Cardiac fibroblast (primary cell): ENCODE results near the gene THSD4.

Experiments used
- DNase-seq, 2 donors: peaks; one replicate each; pipeline versions ENCODE4 v3.0.0 to v3.0.0-alpha.2; 2010; ENCODE audit warnings: low read depth in 2 of 2
- H3K4me3 ChIP-seq, 2 donors: replicated peaks in 1 of 2; 1 replicate in 1 of 2; 2 replicates in 1 of 2; pipeline ENCODE4 v1.5.1; 2011; ENCODE audit warnings: low read depth in 2 of 2, low read length in 2 of 2, mild to moderate bottlenecking in 2 of 2, moderate library complexity in 1 of 2
- TF ChIP-seq, protein P1 (sequence below): IDR thresholded peaks from one replicate; pipeline ENCODE4 v1.5.1; 2011; ENCODE audit warnings: low read depth, mild to moderate bottlenecking, low read length, inconsistent platforms

Gene THSD4

GRCh38 chr15:71518661-71519060, 403.4 kb downstream of the THSD4 start:
- peak in 1 of 2 donors; percentile 32 for DNase-seq
- H3K4me3 ChIP-seq: no peak overlapping the region
- TF ChIP-seq, protein P1, sequence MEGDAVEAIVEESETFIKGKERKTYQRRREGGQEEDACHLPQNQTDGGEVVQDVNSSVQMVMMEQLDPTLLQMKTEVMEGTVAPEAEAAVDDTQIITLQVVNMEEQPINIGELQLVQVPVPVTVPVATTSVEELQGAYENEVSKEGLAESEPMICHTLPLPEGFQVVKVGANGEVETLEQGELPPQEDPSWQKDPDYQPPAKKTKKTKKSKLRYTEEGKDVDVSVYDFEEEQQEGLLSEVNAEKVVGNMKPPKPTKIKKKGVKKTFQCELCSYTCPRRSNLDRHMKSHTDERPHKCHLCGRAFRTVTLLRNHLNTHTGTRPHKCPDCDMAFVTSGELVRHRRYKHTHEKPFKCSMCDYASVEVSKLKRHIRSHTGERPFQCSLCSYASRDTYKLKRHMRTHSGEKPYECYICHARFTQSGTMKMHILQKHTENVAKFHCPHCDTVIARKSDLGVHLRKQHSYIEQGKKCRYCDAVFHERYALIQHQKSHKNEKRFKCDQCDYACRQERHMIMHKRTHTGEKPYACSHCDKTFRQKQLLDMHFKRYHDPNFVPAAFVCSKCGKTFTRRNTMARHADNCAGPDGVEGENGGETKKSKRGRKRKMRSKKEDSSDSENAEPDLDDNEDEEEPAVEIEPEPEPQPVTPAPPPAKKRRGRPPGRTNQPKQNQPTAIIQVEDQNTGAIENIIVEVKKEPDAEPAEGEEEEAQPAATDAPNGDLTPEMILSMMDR: no peak

- no peak overlapping the region for H3K4me3 ChIP-seq
- TF ChIP-seq, protein P1: no peak
- peak in 1 of 2 donors; percentile 27 for DNase-seq
These were observed 411.0 kb downstream of the THSD4 start for GRCh38 chr15:71526060-71526820.

GRCh38 chr15:71529361-71529760, 414.1 kb downstream of the THSD4 start:
- no peak overlapping the region for H3K4me3 ChIP-seq
- DNase-seq: no peak
- TF ChIP-seq, protein P1: no peak

DNA sequence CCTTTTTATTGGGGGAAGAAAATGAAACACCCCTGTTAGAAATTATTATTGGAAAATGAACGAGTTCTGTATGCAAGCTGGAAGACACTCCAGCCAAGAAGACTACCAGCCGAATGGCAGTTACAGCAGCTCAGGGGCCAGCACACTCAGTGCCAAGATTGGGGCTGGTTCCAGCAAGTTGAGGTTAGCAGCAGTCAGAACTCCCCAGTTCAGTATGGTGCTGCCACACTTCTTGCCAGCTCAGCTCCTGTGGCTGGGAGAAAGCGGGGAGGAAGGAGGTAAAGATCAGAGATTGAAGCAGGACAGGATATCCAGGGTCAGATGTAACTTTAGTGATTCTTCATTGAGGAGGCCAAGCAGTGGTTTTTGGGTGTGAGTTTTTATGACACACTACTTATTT, 414.8 kb downstream of the THSD4 start:
- TF ChIP-seq, protein P1: no peak
- H3K4me3 ChIP-seq: no peak overlapping the region
- DNase-seq: no peak

- DNase-seq: peak; percentile 27 to 62
- TF ChIP-seq, protein P1: peak; percentile 75
- no peak overlapping the region for H3K4me3 ChIP-seq
These were observed 417.7 kb downstream of the THSD4 start for GRCh38 chr15:71532994-71533393.

DNA sequence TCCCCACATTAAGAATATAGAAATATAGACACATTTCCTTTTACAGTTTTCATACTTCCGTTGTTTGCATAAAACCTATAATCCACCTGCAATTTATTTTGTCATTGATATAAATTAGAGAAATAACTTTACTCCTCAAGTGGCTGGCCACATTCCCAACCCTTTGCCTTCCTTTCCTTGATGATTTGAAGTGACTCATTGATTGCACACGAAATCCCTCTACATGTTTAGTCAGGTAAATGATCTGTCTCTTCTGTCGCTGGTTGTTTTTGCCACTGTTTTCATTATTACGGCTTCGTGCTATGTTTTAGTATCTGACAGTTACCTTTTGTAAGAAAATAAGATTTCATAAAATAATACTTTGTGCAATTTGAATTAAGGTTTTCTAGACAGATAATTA, 422.9 kb downstream of the THSD4 start:
- TF ChIP-seq, protein P1: no peak
- peak in 1 of 2 donors; percentile 18 for DNase-seq
- no peak overlapping the region for H3K4me3 ChIP-seq
